ENCODE measurements around the gene FSTL4.

The FSTL4 gene

GRCh38 chr5:133434336-133434735, 178.0 kb downstream of the FSTL4 start:
- Histone ChIP-seq H3K4me3 (IDR thresholded peaks at IDR 0.05; ENCODE audit: insufficient read depth, low read depth, low read length) (no peak overlapping the region), H3K4me1 (ENCODE audit: low read depth, poor library complexity, severe bottlenecking) (no peaks in the 10 kb centered on the region), H3K4me2 (no peak overlapping the region), H3K79me2 (ENCODE audit: insufficient read depth, low read depth) (no peaks in the 10 kb centered on the region), H3K27ac (no peak overlapping the region), H3K27me3 (ENCODE audit: insufficient read depth, low read depth) (no peaks in the 10 kb centered on the region), H3K36me3 (ENCODE audit: insufficient read depth) (no peaks in the 10 kb centered on the region), H3K9ac (no peak overlapping the region), H2AFZ (ENCODE audit: low read depth) (no peak overlapping the region), H4K20me1 (ENCODE audit: insufficient read depth) (no peaks in the 10 kb centered on the region)
- no peak for TF ChIP-seq CTCF (conservative IDR thresholded peaks at IDR 0.05; ENCODE audit: low read depth, low read length)

- no peak for TF ChIP-seq CTCF (conservative IDR thresholded peaks at IDR 0.05; ENCODE audit: low read depth, low read length)
- Histone ChIP-seq H3K27me3 (ENCODE audit: insufficient read depth, low read depth) (no peaks in the 10 kb centered on the region), H3K36me3 (ENCODE audit: insufficient read depth) (no peaks in the 10 kb centered on the region), H3K4me3 (IDR thresholded peaks at IDR 0.05; ENCODE audit: insufficient read depth, low read depth, low read length) (no peak overlapping the region), H3K4me1 (ENCODE audit: low read depth, poor library complexity, severe bottlenecking) (no peaks in the 10 kb centered on the region), H3K27ac (no peak overlapping the region), H4K20me1 (ENCODE audit: insufficient read depth) (no peaks in the 10 kb centered on the region), H3K9ac (no peak overlapping the region), H3K4me2 (no peak overlapping the region), H3K79me2 (ENCODE audit: insufficient read depth, low read depth) (no peaks in the 10 kb centered on the region), H2AFZ (ENCODE audit: low read depth) (no peak overlapping the region)
These were observed 178.7 kb downstream of the FSTL4 start for GRCh38 chr5:133433641-133434040.

- H3K9ac ChIP-seq, result no peak overlapping the region
- H3K4me1 ChIP-seq (ENCODE audit: low read depth, poor library complexity, severe bottlenecking), result no peaks in the 10 kb centered on the region
- no peak overlapping the region for H2AFZ ChIP-seq (ENCODE audit: low read depth)
- no peaks in the 10 kb centered on the region for H3K79me2 ChIP-seq (ENCODE audit: insufficient read depth, low read depth)
- H3K36me3 ChIP-seq (ENCODE audit: insufficient read depth), result no peaks in the 10 kb centered on the region
- no peak for TF ChIP-seq CTCF (conservative IDR thresholded peaks at IDR 0.05; ENCODE audit: low read depth, low read length)
- H3K4me3 ChIP-seq (IDR thresholded peaks at IDR 0.05; ENCODE audit: insufficient read depth, low read depth, low read length), result no peak overlapping the region
- H3K27ac ChIP-seq, result no peak overlapping the region
- H3K27me3 ChIP-seq (ENCODE audit: insufficient read depth, low read depth), result no peaks in the 10 kb centered on the region
- H3K4me2 ChIP-seq, result no peak overlapping the region
- no peaks in the 10 kb centered on the region for H4K20me1 ChIP-seq (ENCODE audit: insufficient read depth)
These were observed 179.3 kb downstream of the FSTL4 start for GRCh38 chr5:133432956-133433532.

- no peaks in the 10 kb centered on the region for H3K27me3 ChIP-seq (ENCODE audit: insufficient read depth, low read depth)
- H3K4me3 ChIP-seq (IDR thresholded peaks at IDR 0.05; ENCODE audit: insufficient read depth, low read depth, low read length), result no peak overlapping the region
- no peak overlapping the region for H3K4me2 ChIP-seq
- H2AFZ ChIP-seq (ENCODE audit: low read depth), result no peak overlapping the region
- no peaks in the 10 kb centered on the region for H3K4me1 ChIP-seq (ENCODE audit: low read depth, poor library complexity, severe bottlenecking)
- no peaks in the 10 kb centered on the region for H4K20me1 ChIP-seq (ENCODE audit: insufficient read depth)
- TF ChIP-seq CTCF (conservative IDR thresholded peaks at IDR 0.05; ENCODE audit: low read depth, low read length), result no peak
- H3K36me3 ChIP-seq (ENCODE audit: insufficient read depth), result no peaks in the 10 kb centered on the region
- no peaks in the 10 kb centered on the region for H3K79me2 ChIP-seq (ENCODE audit: insufficient read depth, low read depth)
- no peak overlapping the region for H3K9ac ChIP-seq
- no peak overlapping the region for H3K27ac ChIP-seq
These were observed 180.9 kb downstream of the FSTL4 start for GRCh38 chr5:133431326-133431865.

Measured in KMS-11 (cell line).